Chondrocyte (in vitro differentiated cells): ENCODE results near the gene OR4P4. TPM values are rescaled to one million over a fixed set of nuclear protein-coding genes. Genes with fewer than 3 reads are reported as not detected.

Experiments used
- DNase-seq: peaks from one replicate; pipeline ENCODE4 v3.0.0; 2021; ENCODE audit warnings: mixed read lengths, low spot score
- H3K27ac Mint-ChIP-seq: one replicate; pipeline ENCODE4 v1.8.0; 2021; ENCODE audit warnings: mild to moderate bottlenecking, moderate library complexity, mixed read lengths; ENCODE audit not compliant: unreplicated experiment
- H3K27me3 Mint-ChIP-seq: 2 replicates; pipeline ENCODE4 v1.8.0; 2021; ENCODE audit warnings: low read depth, mixed read lengths
- H3K36me3 Mint-ChIP-seq: 2 replicates; pipeline ENCODE4 v1.8.0; 2021; ENCODE audit warnings: low read depth, mixed read lengths
- H3K4me1 Mint-ChIP-seq: 2 replicates; pipeline ENCODE4 v1.8.0; 2021; ENCODE audit warnings: low read depth, mild to moderate bottlenecking, mixed read lengths
- H3K4me3 Mint-ChIP-seq: one replicate; pipeline ENCODE4 v1.8.0; 2021; ENCODE audit warnings: mild to moderate bottlenecking, moderate library complexity, mixed read lengths; ENCODE audit not compliant: unreplicated experiment
- H3K9me3 Mint-ChIP-seq: 2 replicates; pipeline ENCODE4 v1.8.0; 2021; ENCODE audit warnings: low read depth, mixed read lengths
- long read RNA-seq: library from polyadenylated mRNA; stranded (forward); transcript quantifications from one replicate; pipeline ENCODE4 v2.0.0, GENCODE V29; 2021
- total RNA-seq: library from RNA; stranded (reverse); gene quantifications from 3 replicates; pipeline ENCODE4 v1.2.1, GENCODE V29; 2021
- TF ChIP-seq, protein P1 (sequence below): fragments of 200-600 bp; sonication (generic); IDR thresholded peaks from 2 replicates; pipeline ENCODE4 v1.5.0; 2021; ENCODE audit warnings: antibody characterized with exemption, mild to moderate bottlenecking, moderate library complexity

The OR4P4 gene
- not detected in 3 replicates for total RNA-seq
- long read RNA-seq, result 0 reads

DNA sequence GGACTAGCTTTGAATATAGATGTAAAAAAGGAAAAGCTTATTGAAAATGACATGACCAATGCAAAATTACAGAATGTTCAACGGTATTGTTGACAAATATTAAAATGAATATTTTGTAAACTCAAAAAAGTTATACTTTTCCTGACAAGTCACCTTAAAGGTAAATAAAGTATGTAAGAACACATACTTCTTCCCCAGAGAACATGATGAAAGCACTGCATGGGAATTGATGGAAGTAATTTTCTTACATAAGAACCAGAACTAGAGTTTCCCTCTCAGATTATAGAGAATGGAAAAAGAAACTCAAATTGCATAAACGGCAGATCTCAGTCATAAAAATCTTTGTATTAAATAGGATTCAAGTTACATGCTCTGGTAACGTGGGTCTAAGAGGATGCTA is at the start of gene OR4P4:
Gene OR4P4 (plus strand): TSS at position 301 of the 400 bp plus-strand sequence.
- Mint-ChIP-seq H3K4me1 (no peaks in the 10 kb centered on the region), H3K9me3 (peaks cover 18% of the 10 kb centered on the region), H3K4me3 (no peak within 1 kb of the TSS), H3K36me3 (no peaks in the 10 kb centered on the region), H3K27me3 (no peaks in the 10 kb centered on the region), H3K27ac (no peak within 1 kb of the TSS)
- DNase-seq, result no peak
- TF ChIP-seq, protein P1, sequence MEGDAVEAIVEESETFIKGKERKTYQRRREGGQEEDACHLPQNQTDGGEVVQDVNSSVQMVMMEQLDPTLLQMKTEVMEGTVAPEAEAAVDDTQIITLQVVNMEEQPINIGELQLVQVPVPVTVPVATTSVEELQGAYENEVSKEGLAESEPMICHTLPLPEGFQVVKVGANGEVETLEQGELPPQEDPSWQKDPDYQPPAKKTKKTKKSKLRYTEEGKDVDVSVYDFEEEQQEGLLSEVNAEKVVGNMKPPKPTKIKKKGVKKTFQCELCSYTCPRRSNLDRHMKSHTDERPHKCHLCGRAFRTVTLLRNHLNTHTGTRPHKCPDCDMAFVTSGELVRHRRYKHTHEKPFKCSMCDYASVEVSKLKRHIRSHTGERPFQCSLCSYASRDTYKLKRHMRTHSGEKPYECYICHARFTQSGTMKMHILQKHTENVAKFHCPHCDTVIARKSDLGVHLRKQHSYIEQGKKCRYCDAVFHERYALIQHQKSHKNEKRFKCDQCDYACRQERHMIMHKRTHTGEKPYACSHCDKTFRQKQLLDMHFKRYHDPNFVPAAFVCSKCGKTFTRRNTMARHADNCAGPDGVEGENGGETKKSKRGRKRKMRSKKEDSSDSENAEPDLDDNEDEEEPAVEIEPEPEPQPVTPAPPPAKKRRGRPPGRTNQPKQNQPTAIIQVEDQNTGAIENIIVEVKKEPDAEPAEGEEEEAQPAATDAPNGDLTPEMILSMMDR, result no peak

DNA sequence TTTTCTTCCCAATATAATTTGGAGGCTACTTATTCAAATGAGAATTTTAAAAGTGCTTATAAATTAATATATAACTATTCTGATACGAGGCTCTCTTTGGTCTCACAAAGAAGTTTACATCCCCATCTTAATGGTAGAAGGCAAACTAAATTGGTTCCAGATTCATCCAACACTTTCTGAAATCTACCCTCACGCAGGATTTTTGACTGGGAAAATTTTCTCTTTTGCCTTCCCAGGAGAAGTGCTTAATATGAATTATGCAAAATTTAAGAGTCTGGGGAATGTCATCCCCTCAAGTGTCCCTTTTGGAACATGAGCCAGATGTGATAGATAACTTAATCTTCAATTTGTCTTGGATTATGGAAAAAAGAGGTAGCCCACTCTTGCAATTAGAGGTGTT is 27.4 kb upstream of the OR4P4 start, which contains the start of gene OR4C11:
Gene OR4C11 (minus strand): TSS at position 101 of the 400 bp plus-strand sequence. CDS start 3,272 bp downstream, outside the sequence.
- no peak for DNase-seq
- Mint-ChIP-seq H3K36me3 (no peaks in the 10 kb centered on the region), H3K4me1 (no peaks in the 10 kb centered on the region), H3K9me3 (peaks cover 10% of the 10 kb centered on the region), H3K27ac (no peak within 1 kb of the TSS), H3K27me3 (no peaks in the 10 kb centered on the region), H3K4me3 (no peak within 1 kb of the TSS)
- TF ChIP-seq, protein P1, result no peak

- H3K27me3 Mint-ChIP-seq, result no peaks in the 10 kb centered on the region
- no peak overlapping the region for H3K4me3 Mint-ChIP-seq
- no peaks in the 10 kb centered on the region for H3K36me3 Mint-ChIP-seq
- H3K9me3 Mint-ChIP-seq, result peaks cover 38% of the 10 kb centered on the region
- no peak for DNase-seq
- no peak overlapping the region for H3K27ac Mint-ChIP-seq
- TF ChIP-seq, protein P1, result no peak
- no peaks in the 10 kb centered on the region for H3K4me1 Mint-ChIP-seq
These were observed 10.4 kb upstream of the OR4P4 start for GRCh38 chr11:55624531-55624930.

- Mint-ChIP-seq H3K27ac (no peak within 1 kb of the TSS), H3K9me3 (peaks cover 16% of the 10 kb centered on the region), H3K27me3 (no peaks in the 10 kb centered on the region), H3K36me3 (no peaks in the 10 kb centered on the region), H3K4me1 (no peaks in the 10 kb centered on the region), H3K4me3 (no peak within 1 kb of the TSS)
- TF ChIP-seq, protein P1, result no peak
- DNase-seq, result no peak
These were observed 13.1 kb downstream of the OR4P4 start, which contains the start of gene OR4S2 for GRCh38 chr11:55648027-55648426. OR4S2 (plus strand) TSS chr11:55648327; CDS start chr11:55650904, 2,577 bp downstream.

GRCh38 chr11:55652560-55652959 is 17.6 kb downstream of the OR4P4 start:
- Mint-ChIP-seq H3K9me3 (peaks cover 12% of the 10 kb centered on the region), H3K27me3 (no peaks in the 10 kb centered on the region), H3K36me3 (no peaks in the 10 kb centered on the region), H3K4me1 (no peaks in the 10 kb centered on the region), H3K4me3 (no peak overlapping the region), H3K27ac (no peak overlapping the region)
- TF ChIP-seq, protein P1, result no peak
- DNase-seq, result no peak
